Esophagus muscularis mucosa (tissue), 2 donors: ENCODE results near the gene SLC28A1.

Source experiments
- EP300 ChIP-seq: sonication (generic); formaldehyde crosslinking; IDR thresholded peaks from one replicate; pipeline ENCODE4 v1.6.1; 2017; ENCODE audit warnings: antibody characterized with exemption
- POLR2A ChIP-seq: fragments of 450-650 bp; IDR thresholded peaks from one replicate; pipeline ENCODE4 v1.6.1; 2017; ENCODE audit warnings: antibody characterized with exemption, moderate library complexity, mild to moderate bottlenecking, low read depth

- TF ChIP-seq EP300, result no peak
- TF ChIP-seq POLR2A, result no peak
Measured at GRCh38 chr15:84982301-84982920, 97.9 kb downstream of the SLC28A1 start.
